A549 treated with Mapracorat at 1 μM for 4 hours (cell line): Measurements from ENCODE around the gene PLGRKT. TPM values are rescaled to one million over a fixed set of nuclear protein-coding genes. Genes with fewer than 3 reads are reported as not detected.

ENCODE experiments used
- total RNA-seq: library from RNA; stranded (reverse); fragments of 200-300 nt; extraction: Qiagen RNA extraction; gene quantifications from 5 replicates; pipeline ENCODE4 v1.2.3, GENCODE V29; 2022

The PLGRKT gene
- 19.2 to 28.2 TPM (median 23.7 TPM) in 5 replicates for total RNA-seq

GRCh38 chr9:5437254-5438216 lies at the start of gene PLGRKT:
PLGRKT (minus strand) TSS chr9:5437925; CDS start chr9:5431977, 5,948 bp downstream.

GRCh38 chr9:5450359-5451091 lies 12.8 kb upstream of the PLGRKT start, which contains the start of gene CD274:
CD274 (plus strand) TSS chr9:5450542; CDS start chr9:5456114, 5,572 bp downstream.

GRCh38 chr9:5338992-5339981 lies 98.4 kb downstream of the PLGRKT start, which contains the start of gene RLN1:
RLN1 (minus strand) TSS chr9:5339876; CDS start chr9:5339746, 130 bp downstream.

Other genes starting within 250 kb of the PLGRKT start
- gene INSL4, start 206.5 kb downstream of the PLGRKT start, total RNA-seq, result 13.9 to 20.2 TPM (median 15.8 TPM) in 5 replicates
- gene RLN2, start 133.2 kb downstream of the PLGRKT start, total RNA-seq, result 0.21 to 0.52 TPM (median 0.28 TPM) in 3 of 5 replicates, not detected in the others
- 0.20 TPM in 1 of 5 replicates, not detected in the others for gene RLN1, start 98.0 kb downstream of the PLGRKT start, total RNA-seq
- 1.4 to 2.3 TPM (median 1.6 TPM) in 5 replicates for gene CD274, start 12.6 kb upstream of the PLGRKT start, total RNA-seq
- 0.16 to 0.29 TPM (median 0.19 TPM) in 5 replicates for gene PDCD1LG2, start 72.6 kb upstream of the PLGRKT start, total RNA-seq
- 9.9 to 14.4 TPM (median 13.2 TPM) in 5 replicates for gene RIC1, start 191.2 kb upstream of the PLGRKT start, total RNA-seq